ENCODE data around the gene MCTP1. TPM values are rescaled to one million over a fixed set of nuclear protein-coding genes. Genes with fewer than 3 reads are reported as not detected.

The MCTP1 gene
- total and polyA plus RNA-seq, 2 of the 13 experiments (the other 11 are each of a cell fraction or from before 2014, with no cell fraction given), result 0.15 to 0.48 TPM

DNA sequence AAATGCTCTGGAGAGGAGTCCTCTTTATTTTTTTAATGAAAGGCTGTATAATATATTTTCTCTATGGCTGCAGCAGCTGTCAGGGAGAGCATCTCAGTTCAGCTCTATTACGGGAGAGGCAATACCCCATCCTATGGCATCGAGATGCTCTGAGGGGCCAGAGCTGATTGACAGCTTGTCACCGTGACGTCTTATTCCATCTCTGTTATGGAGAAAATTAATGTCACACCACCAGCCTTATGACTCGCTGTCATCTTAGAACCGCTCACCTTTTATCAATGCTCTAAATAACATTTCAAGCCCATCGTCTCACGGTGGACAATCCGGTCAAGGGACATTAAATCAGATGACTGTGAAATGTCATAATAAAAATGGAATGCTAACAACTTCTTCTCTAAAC is 392.9 kb downstream of the MCTP1 start:
- ChIA-PET CTCF (ENCODE audit: low intra/inter-chr PET ratio, low total read pairs) (no interaction called here), POLR2A (no interaction called here)
- WGBS (ENCODE audit: low lambda C conversion rate), result 46% methylated on average over 7 of the region's 9 CpGs
- Histone ChIP-seq H3K4me2 (ENCODE audit: low read depth, low read length) (no peak overlapping the region), H3K36me3 (replicated peaks in 1 of 2; ENCODE audit: control insufficient read depth in 1 of 2, insufficient read depth in 2 of 2, low read length in 2 of 2) (no peaks in the 10 kb centered on the region), H3K79me2 (ENCODE audit: insufficient read depth, low read length) (no peaks in the 10 kb centered on the region), H3K27me3 (ENCODE audit: control insufficient read depth in 1 of 2, insufficient read depth in 2 of 2, low read length in 2 of 2) (no peaks in the 10 kb centered on the region), H3K27ac (ENCODE audit: extremely low read length, insufficient read depth, low read length) (no peak overlapping the region), H2AFZ (ENCODE audit: low read length) (no peak overlapping the region), H3K9ac (ENCODE audit: insufficient read depth, low read depth, low read length) (no peak overlapping the region), H4K20me1 (ENCODE audit: insufficient read depth, low read length) (no peaks in the 10 kb centered on the region), H3K9me3 (ENCODE audit: low read length) (no peaks in the 10 kb centered on the region), H3K4me1 (ENCODE audit: insufficient read depth, low read length) (no peaks in the 10 kb centered on the region), H3K4me3 (replicated peaks in 1 of 3; ENCODE audit: insufficient read depth in 1 of 3, low read depth in 2 of 3, low read length in 3 of 3) (no peak overlapping the region)
- in situ Hi-C loops (cut with HindIII; ENCODE audit: extremely low pct_ligation_motif_present, low pct_unique_long_range_greater_than_20kb) (no loop called here), intact Hi-C loops (cut with micrococcal nuclease; ENCODE audit: unreplicated experiment) (no loop called here)
- TF ChIP-seq, protein P1, sequence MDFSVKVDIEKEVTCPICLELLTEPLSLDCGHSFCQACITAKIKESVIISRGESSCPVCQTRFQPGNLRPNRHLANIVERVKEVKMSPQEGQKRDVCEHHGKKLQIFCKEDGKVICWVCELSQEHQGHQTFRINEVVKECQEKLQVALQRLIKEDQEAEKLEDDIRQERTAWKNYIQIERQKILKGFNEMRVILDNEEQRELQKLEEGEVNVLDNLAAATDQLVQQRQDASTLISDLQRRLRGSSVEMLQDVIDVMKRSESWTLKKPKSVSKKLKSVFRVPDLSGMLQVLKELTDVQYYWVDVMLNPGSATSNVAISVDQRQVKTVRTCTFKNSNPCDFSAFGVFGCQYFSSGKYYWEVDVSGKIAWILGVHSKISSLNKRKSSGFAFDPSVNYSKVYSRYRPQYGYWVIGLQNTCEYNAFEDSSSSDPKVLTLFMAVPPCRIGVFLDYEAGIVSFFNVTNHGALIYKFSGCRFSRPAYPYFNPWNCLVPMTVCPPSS (IDR thresholded peaks at IDR 0.05), result no peak
- no TSS peak for BruUV-seq (replicated peaks)
- ATAC-seq (no peak), FAIRE-seq (no peak), DNase-seq (ENCODE audit: low spot score) (no peak)

DNA sequence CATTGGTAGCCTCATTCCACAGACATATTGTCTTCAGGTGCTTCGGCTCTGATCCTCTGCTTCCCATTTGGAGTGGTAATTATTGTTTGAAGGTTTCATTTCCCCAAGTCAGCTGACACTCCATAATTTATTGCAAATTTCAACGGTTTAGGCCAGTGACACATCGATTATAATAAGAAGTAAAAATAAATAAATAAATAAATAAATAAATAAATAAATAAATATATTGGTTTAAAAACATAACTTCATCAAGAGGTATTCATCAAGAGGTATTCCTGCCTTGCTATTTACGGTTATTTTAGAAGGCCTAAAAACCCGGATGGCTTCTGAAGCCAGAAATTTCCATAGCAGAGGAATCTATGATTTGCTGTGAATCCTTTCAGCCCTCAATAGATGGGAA is 393.3 kb downstream of the MCTP1 start:
- in situ Hi-C loops (cut with HindIII; ENCODE audit: extremely low pct_ligation_motif_present, low pct_unique_long_range_greater_than_20kb) (no loop called here), intact Hi-C loops (cut with micrococcal nuclease; ENCODE audit: unreplicated experiment) (no loop called here)
- no peak for ATAC-seq
- Histone ChIP-seq H3K36me3 (replicated peaks in 1 of 2; ENCODE audit: control insufficient read depth in 1 of 2, insufficient read depth in 2 of 2, low read length in 2 of 2) (no peaks in the 10 kb centered on the region), H4K20me1 (ENCODE audit: insufficient read depth, low read length) (no peaks in the 10 kb centered on the region), H3K9ac (ENCODE audit: insufficient read depth, low read depth, low read length) (no peak overlapping the region), H3K4me3 (replicated peaks in 1 of 3; ENCODE audit: insufficient read depth in 1 of 3, low read depth in 2 of 3, low read length in 3 of 3) (no peak overlapping the region), H3K4me1 (ENCODE audit: insufficient read depth, low read length) (no peaks in the 10 kb centered on the region), H3K79me2 (ENCODE audit: insufficient read depth, low read length) (no peaks in the 10 kb centered on the region), H3K27me3 (ENCODE audit: control insufficient read depth in 1 of 2, insufficient read depth in 2 of 2, low read length in 2 of 2) (no peaks in the 10 kb centered on the region), H3K9me3 (ENCODE audit: low read length) (no peaks in the 10 kb centered on the region), H2AFZ (ENCODE audit: low read length) (no peak overlapping the region), H3K4me2 (ENCODE audit: low read depth, low read length) (no peak overlapping the region), H3K27ac (ENCODE audit: extremely low read length, insufficient read depth, low read length) (no peak overlapping the region)
- CTCF ChIA-PET (ENCODE audit: low intra/inter-chr PET ratio, low total read pairs), result interaction anchor here (0.6 kb wide), 1 partner anchor 1641 kb away, joined by 3 read pairs; no protein-coding TSS in a partner anchor
- no peak for FAIRE-seq
- TF ChIP-seq ZNF562 (CRISPR knock-in tag; IDR thresholded peaks at IDR 0.05; ENCODE audit: borderline replicate concordance) (no peak), ZNF570 (CRISPR knock-in tag; IDR thresholded peaks at IDR 0.05; ENCODE audit: borderline replicate concordance) (no peak), NFYC (CRISPR knock-in tag; IDR thresholded peaks at IDR 0.05) (no peak), JUN (CRISPR knock-in tag; IDR thresholded peaks at IDR 0.05) (no peak), ZNF83 (CRISPR knock-in tag; IDR thresholded peaks at IDR 0.05; ENCODE audit: borderline replicate concordance) (no peak), CREB1 (IDR thresholded peaks at IDR 0.05) (no peak), CREB1 (CRISPR knock-in tag; IDR thresholded peaks at IDR 0.05) (no peak)
- TF ChIP-seq, protein P2, sequence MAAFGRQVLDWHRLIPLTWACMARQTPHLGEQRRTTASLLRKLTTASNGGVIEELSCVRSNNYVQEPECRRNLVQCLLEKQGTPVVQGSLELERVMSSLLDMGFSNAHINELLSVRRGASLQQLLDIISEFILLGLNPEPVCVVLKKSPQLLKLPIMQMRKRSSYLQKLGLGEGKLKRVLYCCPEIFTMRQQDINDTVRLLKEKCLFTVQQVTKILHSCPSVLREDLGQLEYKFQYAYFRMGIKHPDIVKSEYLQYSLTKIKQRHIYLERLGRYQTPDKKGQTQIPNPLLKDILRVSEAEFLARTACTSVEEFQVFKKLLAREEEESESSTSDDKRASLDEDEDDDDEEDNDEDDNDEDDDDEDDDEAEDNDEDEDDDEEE (CRISPR knock-in tag; IDR thresholded peaks at IDR 0.05), result no peak
- TF ChIP-seq, protein P3, sequence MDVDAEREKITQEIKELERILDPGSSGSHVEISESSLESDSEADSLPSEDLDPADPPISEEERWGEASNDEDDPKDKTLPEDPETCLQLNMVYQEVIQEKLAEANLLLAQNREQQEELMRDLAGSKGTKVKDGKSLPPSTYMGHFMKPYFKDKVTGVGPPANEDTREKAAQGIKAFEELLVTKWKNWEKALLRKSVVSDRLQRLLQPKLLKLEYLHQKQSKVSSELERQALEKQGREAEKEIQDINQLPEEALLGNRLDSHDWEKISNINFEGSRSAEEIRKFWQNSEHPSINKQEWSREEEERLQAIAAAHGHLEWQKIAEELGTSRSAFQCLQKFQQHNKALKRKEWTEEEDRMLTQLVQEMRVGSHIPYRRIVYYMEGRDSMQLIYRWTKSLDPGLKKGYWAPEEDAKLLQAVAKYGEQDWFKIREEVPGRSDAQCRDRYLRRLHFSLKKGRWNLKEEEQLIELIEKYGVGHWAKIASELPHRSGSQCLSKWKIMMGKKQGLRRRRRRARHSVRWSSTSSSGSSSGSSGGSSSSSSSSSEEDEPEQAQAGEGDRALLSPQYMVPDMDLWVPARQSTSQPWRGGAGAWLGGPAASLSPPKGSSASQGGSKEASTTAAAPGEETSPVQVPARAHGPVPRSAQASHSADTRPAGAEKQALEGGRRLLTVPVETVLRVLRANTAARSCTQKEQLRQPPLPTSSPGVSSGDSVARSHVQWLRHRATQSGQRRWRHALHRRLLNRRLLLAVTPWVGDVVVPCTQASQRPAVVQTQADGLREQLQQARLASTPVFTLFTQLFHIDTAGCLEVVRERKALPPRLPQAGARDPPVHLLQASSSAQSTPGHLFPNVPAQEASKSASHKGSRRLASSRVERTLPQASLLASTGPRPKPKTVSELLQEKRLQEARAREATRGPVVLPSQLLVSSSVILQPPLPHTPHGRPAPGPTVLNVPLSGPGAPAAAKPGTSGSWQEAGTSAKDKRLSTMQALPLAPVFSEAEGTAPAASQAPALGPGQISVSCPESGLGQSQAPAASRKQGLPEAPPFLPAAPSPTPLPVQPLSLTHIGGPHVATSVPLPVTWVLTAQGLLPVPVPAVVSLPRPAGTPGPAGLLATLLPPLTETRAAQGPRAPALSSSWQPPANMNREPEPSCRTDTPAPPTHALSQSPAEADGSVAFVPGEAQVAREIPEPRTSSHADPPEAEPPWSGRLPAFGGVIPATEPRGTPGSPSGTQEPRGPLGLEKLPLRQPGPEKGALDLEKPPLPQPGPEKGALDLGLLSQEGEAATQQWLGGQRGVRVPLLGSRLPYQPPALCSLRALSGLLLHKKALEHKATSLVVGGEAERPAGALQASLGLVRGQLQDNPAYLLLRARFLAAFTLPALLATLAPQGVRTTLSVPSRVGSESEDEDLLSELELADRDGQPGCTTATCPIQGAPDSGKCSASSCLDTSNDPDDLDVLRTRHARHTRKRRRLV (CRISPR knock-in tag; IDR thresholded peaks at IDR 0.05), result no peak
- TF ChIP-seq, protein P4, sequence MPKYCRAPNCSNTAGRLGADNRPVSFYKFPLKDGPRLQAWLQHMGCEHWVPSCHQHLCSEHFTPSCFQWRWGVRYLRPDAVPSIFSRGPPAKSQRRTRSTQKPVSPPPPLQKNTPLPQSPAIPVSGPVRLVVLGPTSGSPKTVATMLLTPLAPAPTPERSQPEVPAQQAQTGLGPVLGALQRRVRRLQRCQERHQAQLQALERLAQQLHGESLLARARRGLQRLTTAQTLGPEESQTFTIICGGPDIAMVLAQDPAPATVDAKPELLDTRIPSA (CRISPR knock-in tag; IDR thresholded peaks at IDR 0.05; ENCODE audit: borderline replicate concordance), result no peak
- POLR2A ChIA-PET, result no interaction called here
- no TSS peak for BruUV-seq (replicated peaks)
- no peak for DNase-seq (ENCODE audit: low spot score)
- WGBS (ENCODE audit: low lambda C conversion rate), result 40% methylated on average over 5 of the region's 5 CpGs
